ENCODE data around the gene ABLIM3. TPM values are rescaled to one million over a fixed set of nuclear protein-coding genes. Genes with fewer than 3 reads are reported as not detected.

Gene ABLIM3
- total and polyA plus RNA-seq, 2 of the 8 experiments (the other 6 are each of a cell fraction or from before 2014, with no cell fraction given) = 0.36 to 0.56 TPM

- POLR2A ChIA-PET (ENCODE audit: partially characterized antibody) = no interaction called here
- Histone ChIP-seq H3K27me3 (replicated peaks in 1 of 4; ENCODE audit: control insufficient read depth in 3 of 4, extremely low read depth in 1 of 4, insufficient read depth in 3 of 4, low read length in 3 of 4) (no peaks in the 10 kb centered on the region; a peak in 1 of 7 replicates), H2BK15ac (ENCODE audit: low read length) (no peak overlapping the region), H3K79me1 (ENCODE audit: low read depth, low read length) (no peaks in the 10 kb centered on the region), H3K18ac (ENCODE audit: extremely low read depth, low read length) (no peak overlapping the region), H3K23me2 (ENCODE audit: low read depth, low read length) (no peaks in the 10 kb centered on the region; the same call in 1 of the 2 replicates), H3K4me3 (ENCODE audit: extremely low read depth in 1 of 4, insufficient read depth in 2 of 4, low read depth in 3 of 4, low read length in 4 of 4) (no peak overlapping the region), H3K4me2 (ENCODE audit: insufficient read depth in 1 of 2, low read depth in 2 of 2, low read length in 2 of 2) (no peak overlapping the region), H3K27ac (ENCODE audit: low read depth, low read length) (no peak overlapping the region), H3K56ac (replicated peaks; ENCODE audit: insufficient read length, low read depth, low read length) (no peak overlapping the region), H2AFZ (ENCODE audit: low read length) (no peak overlapping the region), H3K23ac (ENCODE audit: insufficient read length) (no peak overlapping the region), H3K4ac (replicated peaks; ENCODE audit: insufficient read length, low read depth, low read length) (no peak overlapping the region), H4K5ac (ENCODE audit: insufficient read length, low read depth, low read length) (no peak overlapping the region), H4K91ac (replicated peaks; ENCODE audit: insufficient read length, low read length) (no peak overlapping the region), H3K79me2 (ENCODE audit: control insufficient read depth in 1 of 2, insufficient read depth in 2 of 2, low read length in 2 of 2) (no peaks in the 10 kb centered on the region), H4K8ac (ENCODE audit: extremely low read depth, insufficient read depth, low read length) (no peak overlapping the region), H4K20me1 (replicated peaks in 1 of 2; ENCODE audit: control insufficient read depth in 1 of 2, insufficient read depth in 2 of 2, low read length in 2 of 2) (peaks cover 0 to 2% of the 10 kb centered on the region in 2 experiments), H3K9ac (replicated peaks in 1 of 4; ENCODE audit: extremely low read depth in 1 of 4, low read depth in 3 of 4, low read length in 3 of 4) (no peak overlapping the region), H3K36me3 (ENCODE audit: control insufficient read depth in 2 of 4, insufficient read depth in 4 of 4, low read length in 3 of 4) (no peaks in the 10 kb centered on the region), H3K4me1 (replicated peaks in 1 of 4; ENCODE audit: control insufficient read depth in 3 of 4, insufficient read depth in 4 of 4, low read length in 3 of 4) (no peaks in the 10 kb centered on the region), H2AK5ac (ENCODE audit: low read depth, low read length) (no peak overlapping the region), H2BK20ac (ENCODE audit: low read length) (no peak overlapping the region), H3K9me3 (ENCODE audit: insufficient read depth in 2 of 2, low read depth in 1 of 2, low read length in 1 of 2) (no peaks in the 10 kb centered on the region), H2BK120ac (replicated peaks; ENCODE audit: low read depth, low read length) (no peak overlapping the region), H3K14ac (ENCODE audit: insufficient read length) (no peak overlapping the region), H2BK5ac (ENCODE audit: low read depth, low read length) (no peak overlapping the region), H2BK12ac (ENCODE audit: low read depth, low read length) (no peak overlapping the region)
- FAIRE-seq (no peak), DNase-seq (ENCODE audit: low read depth in 1 of 2, low spot score in 2 of 2) (no peak)
- TF ChIP-seq ZNF274 (IDR thresholded peaks at IDR 0.05; ENCODE audit: borderline replicate concordance, extremely low read depth, low read length) = no peak
- no peak for TF ChIP-seq GTF2F1 (IDR thresholded peaks at IDR 0.05; ENCODE audit: borderline replicate concordance, low read depth, low read length)
- no peak for TF ChIP-seq TCF12 (IDR thresholded peaks at IDR 0.05; ENCODE audit: low read depth, low read length)
- TF ChIP-seq CBX8 (IDR thresholded peaks at IDR 0.05; ENCODE audit: borderline replicate concordance, low read depth, low read length) = no peak
- TF ChIP-seq GABPA (IDR thresholded peaks at IDR 0.05; ENCODE audit: borderline replicate concordance, insufficient read depth, low read length) = no peak
- no peak for TF ChIP-seq HDAC6 (IDR thresholded peaks at IDR 0.05; ENCODE audit: low read depth, low read length)
- TF ChIP-seq KDM1A (IDR thresholded peaks at IDR 0.05; ENCODE audit: borderline replicate concordance, low read length) = no peak
- TF ChIP-seq SAP30 (IDR thresholded peaks at IDR 0.05; ENCODE audit: insufficient read depth, insufficient replicate concordance, low read length) = no peak
- TF ChIP-seq RAD21 (IDR thresholded peaks at IDR 0.05 in 1 of 2, conservative IDR thresholded peaks at IDR 0.05 in 1 of 2; ENCODE audit: low read depth in 2 of 2, low read length in 2 of 2) = no peak
- no peak for TF ChIP-seq BACH1 (IDR thresholded peaks at IDR 0.05; ENCODE audit: low read length)
- TF ChIP-seq SRF (IDR thresholded peaks at IDR 0.05; ENCODE audit: low read depth, low read length) = no peak
- no peak for TF ChIP-seq USF2 (IDR thresholded peaks at IDR 0.05; ENCODE audit: low read length)
- no peak for TF ChIP-seq SIX5 (IDR thresholded peaks at IDR 0.05; ENCODE audit: low read depth, low read length)
- CTCF ChIA-PET (ENCODE audit: partially characterized antibody) = interaction anchor here (0.6 to 1.9 kb wide), 6 partner anchors 9 to 305 kb away, joined by 3 to 7 read pairs (median 4); partner anchors contain the start of gene ABLIM3
- 87% methylated on average over 5 of the region's 5 CpGs; no CpG with 5 or more reads in 1 of the 2 experiments for WGBS, 2 experiments (ENCODE audit: extremely low coverage in 1 of 2, insufficient coverage in 1 of 2, insufficient read length in 1 of 2, insufficient replicate concordance in 2 of 2, low coverage in 1 of 2, low lambda C conversion rate in 2 of 2, missing lambda C conversion rate in 1 of 2)
Observed at GRCh38 chr5:149150457-149150856, 9.2 kb downstream of the ABLIM3 start.
